HTR-8/SVneo (cell line): ENCODE measurements around the gene FRG2B.
"Not testable (repeated sequence)": the region's sequence is repeated elsewhere in the genome, so short reads cannot be mapped to it uniquely, and the experiment has no call there.

Source experiments
- DNase-seq: peaks from one replicate; pipeline ENCODE4 v3.0.0; 2011; ENCODE audit warnings: low spot score, mixed read lengths; ENCODE audit not compliant: insufficient read length
- FAIRE-seq: peaks from 2 replicates; lab custom pipeline; 2011; peaks lifted over from hg19 to GRCh38; lab: Jason Lieb, UNC

The FRG2B gene

DNA sequence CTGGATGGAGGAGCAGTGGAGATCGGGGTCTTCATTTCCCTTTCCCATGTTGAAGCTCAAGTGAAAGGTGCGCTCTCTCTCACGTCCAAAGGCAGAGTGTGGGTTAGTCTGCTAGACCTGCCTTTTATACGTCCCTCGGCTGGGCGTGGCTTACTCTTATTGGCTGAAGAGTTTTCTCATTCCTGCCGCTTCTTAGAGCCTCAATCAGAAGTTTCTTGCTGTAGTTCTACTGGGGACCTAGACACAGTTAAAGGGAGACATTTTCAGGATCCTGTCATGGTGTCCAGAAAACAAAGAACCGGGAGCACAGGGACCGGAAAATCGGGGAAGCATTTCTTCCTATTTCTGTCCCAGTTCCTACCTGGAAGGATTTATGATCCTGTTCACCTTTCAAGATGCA lies at the start of gene FRG2B:
FRG2B (minus strand) TSS at position 101 of the 400 bp plus-strand sequence; CDS start at position 48, 53 bp downstream.
- DNase-seq, FAIRE-seq: not testable (repeated sequence)

DNA sequence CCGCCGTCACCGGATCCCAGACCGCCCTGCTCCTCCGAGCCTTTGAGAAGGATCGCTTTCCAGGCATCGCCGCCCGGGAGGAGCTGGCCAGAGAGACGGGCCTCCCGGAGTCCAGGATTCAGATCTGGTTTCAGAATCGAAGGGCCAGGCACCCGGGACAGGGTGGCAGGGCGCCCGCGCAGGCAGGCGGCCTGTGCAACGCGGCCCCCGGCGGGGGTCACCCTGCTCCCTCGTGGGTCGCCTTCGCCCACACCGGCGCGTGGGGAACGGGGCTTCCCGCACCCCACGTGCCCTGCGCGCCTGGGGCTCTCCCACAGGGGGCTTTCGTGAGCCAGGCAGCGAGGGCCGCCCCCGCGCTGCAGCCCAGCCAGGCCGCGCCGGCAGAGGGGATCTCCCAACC lies 40.9 kb upstream of the FRG2B start:
- DNase-seq, FAIRE-seq: not testable (repeated sequence)

DNA sequence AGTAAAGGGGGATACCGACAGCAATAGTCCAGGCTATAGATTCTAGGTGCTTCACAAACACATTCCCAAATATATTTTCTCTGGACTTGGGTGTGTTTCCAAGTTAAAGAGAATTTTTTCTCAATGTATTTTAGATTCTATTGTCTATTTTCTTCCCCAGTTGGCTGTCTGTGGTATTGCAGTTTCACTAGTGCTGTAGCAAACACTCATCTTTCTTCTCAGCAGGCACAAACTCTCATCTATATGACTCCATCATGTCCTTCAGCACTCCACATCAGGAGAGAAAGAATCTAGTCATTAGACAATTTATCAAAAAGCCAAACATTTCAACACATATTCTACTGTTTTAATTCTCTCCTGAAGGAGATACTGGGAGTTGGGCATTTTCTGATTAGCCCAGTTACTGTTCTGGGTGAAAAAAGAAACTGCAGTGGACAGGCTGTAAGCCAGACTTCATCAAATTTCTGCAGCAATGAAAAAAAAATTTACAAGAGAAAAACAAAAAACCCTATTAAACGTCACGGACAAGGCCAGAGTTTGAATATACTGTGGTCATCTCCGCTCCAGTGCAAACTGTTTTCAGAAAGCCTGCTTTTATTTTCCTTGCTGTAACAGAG lies 37.1 kb upstream of the FRG2B start:
- not testable (repeated sequence) for DNase-seq, FAIRE-seq

DNA sequence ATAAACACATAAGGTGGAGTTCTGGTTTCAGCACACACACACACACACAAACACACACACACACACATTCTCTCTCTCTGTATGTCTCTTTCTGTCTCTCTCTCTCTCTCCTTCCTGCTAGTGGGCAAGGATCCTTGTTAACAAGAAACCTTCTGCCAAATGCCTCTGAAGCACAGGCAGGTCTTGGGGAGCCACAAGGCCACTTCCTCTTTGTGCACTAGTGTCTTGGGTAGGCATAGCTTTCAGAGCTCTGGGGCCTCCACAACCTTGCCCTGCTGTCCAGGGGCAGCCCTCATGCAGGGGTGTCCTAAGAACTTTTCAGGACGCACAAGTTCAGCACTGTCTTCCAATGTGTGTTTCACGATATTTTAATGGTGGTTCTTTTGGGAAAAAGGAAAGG lies 34.5 kb upstream of the FRG2B start:
- not testable (repeated sequence) for DNase-seq, FAIRE-seq

DNA sequence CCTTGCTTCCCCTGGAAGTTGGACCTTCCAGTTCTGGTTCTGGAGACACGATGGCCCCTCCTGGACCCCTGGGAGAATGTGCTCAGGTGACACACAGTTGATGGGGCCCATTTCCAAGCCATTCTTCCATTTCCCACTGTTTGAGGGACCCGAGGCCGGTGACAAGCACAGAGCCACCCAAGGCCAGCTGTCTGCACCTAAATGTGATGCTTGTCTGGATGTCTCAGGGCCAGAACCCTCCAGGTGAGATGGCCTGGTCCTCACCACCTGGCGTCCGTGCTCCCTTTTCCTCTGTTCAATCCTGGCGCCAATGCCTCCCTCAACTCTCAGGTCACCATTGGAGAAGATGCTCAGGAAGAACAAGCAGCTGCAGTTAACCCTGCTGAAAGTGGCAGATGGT lies 33.9 kb upstream of the FRG2B start:
- DNase-seq, FAIRE-seq: not testable (repeated sequence)

DNA sequence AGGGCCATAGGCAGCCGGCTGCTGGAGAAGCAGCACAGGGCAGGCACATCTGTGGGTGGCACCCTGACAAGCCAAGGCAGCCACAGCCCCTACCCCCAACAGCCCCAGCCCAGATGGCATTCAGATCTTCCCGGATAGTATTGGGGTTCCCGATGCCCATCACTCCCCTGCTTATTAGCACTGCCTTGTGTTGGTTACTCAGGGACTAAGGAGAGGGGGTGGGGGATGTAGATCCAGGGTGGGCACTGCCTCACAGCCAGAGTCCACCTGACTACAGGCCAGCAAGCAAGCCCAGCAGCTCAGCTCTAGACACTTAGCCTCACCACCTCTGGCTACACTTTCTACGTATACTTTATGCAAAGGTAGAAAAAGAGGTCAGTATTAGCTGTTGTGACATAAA lies 30.7 kb upstream of the FRG2B start:
- DNase-seq, FAIRE-seq: not testable (repeated sequence)

DNA sequence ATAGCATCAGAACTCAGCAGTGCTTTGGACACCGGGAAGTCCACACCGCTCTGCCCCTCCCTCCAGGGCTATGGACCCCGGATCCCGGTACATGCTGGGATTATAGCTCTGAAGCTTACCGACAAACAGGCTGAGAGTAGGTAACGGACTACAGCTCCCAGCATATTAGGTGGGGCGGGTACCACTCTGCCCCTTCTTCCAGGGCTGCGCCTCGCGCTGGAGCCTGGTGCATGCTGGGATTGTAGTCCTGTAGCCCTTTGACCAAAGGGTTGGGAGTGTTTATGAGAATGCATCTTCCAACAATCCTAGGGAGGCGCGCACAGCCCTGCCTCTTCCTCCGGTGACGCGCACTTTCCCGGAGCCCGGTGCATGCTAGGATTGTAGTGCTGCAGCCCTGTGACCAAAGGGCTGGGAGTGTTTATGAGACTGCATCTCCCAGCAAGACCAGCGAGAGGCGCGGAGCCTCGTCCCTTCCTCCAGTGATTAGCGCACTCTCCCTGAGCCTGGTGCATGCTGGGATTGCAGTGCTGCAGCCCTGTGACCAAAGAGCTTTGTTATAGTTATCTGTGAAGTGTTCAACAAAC lies 22.4 kb upstream of the FRG2B start:
- FAIRE-seq, result not testable (repeated sequence)

DNA sequence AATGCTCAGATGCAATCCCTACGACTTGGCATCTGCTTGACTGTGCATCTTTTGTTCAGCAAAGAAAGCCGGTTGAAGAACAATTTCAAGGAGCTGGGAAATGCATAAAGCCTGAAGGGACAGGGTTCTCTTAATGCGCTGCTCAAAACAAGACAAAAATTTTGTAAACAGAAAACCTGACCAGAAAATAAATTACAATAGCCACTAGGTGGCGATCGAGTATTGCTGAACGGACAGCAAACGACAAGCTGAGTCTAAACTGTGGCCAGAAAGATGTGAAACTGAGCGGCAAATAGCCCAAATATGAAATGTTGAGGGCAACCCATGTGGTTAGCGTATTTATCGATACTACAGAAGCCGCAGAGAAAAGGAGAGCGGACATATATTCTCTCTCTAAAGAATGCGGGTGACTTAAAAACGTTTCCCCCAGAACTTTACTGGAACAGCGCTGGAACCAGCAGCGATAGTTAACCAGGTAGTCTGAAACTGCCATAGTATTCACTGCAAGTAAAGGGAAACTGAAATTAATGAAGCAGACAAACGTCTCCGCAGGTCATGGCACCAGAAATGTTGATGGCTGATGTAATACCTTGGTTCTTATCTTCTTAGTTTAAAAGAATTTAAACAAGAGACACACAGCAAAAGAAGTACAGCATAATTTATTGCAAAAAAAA lies 20.6 kb upstream of the FRG2B start:
- not testable (repeated sequence) for DNase-seq, FAIRE-seq

More for the DNA sequence above, 22.4 kb upstream of the FRG2B start:
- not testable (repeated sequence) for DNase-seq

DNA sequence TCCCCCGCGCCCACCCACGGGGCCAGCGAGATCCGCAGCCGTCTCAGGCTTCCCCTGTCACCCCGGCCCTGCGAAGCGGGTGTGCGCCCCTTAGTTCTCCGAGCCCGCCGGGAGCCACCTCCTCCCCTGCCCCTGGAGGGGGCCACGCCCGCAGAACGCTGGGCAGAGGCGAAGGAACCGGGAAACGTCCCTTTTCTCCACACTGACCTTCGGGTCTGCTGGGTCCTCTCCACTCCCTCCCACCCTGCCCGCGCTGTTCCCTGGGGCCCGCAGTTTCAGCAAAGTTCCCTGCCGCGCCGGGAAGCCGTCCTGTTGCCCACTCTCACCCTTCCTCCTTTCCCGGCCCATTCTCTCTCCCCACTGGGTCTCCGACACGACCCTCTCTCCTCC lies 11.2 kb upstream of the FRG2B start:
- not testable (repeated sequence) for DNase-seq, FAIRE-seq

DNA sequence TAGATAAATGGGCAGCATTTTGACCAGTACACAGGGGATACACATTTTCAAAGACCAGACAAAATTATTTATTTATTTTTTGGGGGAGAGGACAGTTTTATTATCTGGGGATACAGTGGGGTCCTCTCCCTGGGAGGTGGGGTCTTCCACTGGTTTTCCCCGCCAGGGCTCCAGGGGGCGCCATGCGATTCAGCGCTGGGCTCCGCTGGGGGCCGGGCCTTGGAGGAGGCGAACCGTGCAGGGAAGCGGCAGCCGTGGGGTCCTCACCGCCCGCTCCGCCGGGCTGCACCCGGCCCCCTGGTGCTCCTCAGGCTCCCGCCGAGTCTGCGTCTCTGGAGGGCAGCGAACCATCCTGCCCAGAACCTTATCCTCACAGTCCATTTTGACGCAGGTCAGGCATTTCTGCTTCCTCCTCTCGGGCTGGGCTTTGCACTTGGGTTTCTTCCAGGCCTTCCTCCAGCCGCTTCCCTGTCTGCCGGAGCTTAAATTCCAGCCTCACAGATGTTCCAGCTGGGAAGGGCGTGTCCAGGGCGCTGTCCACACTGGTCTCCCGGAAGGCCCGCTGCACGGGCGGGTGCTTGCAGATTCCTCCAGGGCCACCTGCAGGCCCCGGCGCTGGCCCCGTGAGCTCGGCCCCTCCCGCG lies 10.7 kb upstream of the FRG2B start:
- DNase-seq, FAIRE-seq: not testable (repeated sequence)

DNA sequence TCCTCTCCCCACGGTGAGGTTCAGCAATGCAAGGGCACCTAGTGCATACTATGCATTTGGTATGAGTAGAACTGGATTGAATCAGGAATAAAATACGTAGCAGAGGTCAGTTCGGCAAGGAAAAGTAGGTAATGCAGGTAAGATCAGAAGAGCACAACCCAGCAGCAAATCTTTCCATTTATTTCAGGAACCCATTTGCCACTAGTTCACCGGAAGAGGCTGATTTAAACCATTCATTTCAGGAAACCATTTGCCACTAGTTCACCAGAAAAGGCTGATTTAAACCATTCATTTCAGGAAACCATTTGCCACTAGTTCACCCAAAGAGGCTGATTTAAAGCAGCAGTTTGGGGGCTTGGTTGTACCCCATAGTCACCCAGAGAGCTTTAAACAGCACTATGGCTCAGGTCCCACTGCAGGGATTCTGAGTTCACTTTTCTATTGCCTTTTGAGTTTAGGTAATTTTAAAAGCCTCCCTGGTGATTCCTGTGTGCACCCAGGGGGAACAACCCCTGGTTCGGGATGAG lies 4.2 kb upstream of the FRG2B start:
- not testable (repeated sequence) for DNase-seq, FAIRE-seq

DNA sequence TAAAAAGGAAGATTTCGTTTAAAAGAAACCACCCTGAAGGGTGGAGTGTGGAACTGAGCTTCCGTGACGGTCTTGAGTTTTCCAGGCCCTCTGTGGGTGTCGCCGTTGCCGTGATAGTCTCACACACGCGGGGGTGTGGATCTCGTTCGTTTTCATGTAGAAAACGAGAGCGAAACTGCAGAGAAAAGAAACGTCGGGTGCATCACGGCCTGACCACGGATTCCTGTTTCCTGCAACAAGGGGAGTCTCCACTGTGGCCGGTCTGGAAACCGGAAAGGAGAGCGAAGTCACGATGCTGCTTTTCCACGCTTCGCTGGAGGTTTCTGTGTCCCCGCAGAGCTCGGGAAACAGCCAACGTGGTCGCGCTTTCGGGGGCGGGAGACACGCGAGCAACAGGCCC lies 4.1 kb downstream of the FRG2B start:
- not testable (repeated sequence) for DNase-seq

DNA sequence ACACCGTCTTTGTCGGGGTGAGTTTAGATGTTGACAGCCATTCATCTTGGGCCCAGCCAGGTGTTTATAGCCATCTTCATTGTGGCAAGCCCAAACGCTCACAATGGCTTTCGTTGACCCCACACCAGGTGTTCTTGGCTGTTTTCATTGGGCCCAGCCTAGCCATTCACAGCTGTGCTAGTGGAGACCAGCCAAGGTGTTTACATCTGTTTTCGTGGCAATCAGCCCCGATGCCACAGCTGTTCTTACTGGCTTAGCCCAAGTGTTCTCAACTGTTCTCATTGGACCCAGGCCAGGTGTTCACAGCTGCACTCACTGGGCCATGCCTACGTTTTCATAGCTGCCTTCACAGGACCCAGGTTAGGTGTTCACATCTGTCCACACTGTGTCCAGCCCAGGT lies 7.7 kb downstream of the FRG2B start:
- no peak for FAIRE-seq

More for the DNA sequence above, 4.1 kb downstream of the FRG2B start:
- FAIRE-seq, result not testable (repeated sequence)

DNA sequence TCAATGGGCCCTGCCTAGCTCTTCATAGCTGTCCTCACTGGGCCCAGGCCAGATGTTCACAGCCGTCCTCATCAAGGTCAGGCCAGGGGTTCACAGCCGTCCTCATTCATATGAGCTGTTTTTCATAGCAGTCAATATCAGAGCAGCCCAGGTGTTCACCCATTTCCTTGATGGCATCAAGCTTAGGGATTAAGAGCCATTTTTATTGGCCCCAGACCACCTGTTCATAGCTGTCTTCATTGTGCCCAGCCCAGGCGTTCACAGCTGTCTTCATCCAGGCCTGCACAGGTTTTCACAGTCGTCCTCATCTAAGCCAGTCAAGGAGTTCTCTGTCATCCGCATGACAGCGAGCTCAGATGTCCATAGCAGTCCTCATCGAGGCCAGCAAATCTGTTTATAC lies 9.4 kb downstream of the FRG2B start:
- DNase-seq (no peak), FAIRE-seq (no peak)

More for the DNA sequence above, 7.7 kb downstream of the FRG2B start:
- no peak for DNase-seq

DNA sequence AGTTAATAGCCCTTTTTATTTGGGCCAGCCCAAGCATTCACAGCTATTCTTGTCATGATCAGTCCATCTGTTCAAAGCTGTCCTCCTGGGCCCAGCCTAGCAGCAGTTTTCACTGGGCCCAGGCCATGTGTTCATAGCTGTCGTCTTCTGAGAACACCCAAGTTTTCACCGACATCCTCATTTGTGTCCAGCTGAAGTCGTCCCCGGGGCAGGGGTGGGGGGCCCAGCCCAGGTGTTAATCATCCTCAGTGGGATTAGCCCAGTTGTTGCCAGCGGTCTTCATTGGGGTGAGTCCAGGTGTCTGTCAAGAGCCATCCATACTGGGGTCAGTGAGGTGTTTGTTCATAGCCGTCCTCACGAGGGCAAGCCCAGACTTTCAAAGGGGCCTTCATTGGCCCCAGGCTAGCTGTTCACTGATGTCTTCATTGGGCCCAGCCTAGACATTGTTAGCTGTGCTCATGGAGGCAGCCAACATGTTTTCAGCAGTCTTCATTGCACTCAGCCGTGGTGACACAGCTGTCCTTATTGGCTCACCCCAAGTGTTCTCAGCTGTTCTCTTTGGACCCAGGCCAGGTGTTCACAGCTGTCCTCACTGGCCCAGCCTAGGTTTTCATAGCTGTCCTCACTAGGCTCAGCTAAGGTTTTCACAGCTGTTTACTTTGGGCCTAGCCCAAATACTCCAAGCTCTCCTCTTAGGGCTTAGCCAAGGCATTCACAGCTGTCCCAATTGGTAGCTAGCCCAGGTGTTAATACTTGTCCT lies 10.0 kb downstream of the FRG2B start:
- DNase-seq (no peak), FAIRE-seq (no peak)

DNA sequence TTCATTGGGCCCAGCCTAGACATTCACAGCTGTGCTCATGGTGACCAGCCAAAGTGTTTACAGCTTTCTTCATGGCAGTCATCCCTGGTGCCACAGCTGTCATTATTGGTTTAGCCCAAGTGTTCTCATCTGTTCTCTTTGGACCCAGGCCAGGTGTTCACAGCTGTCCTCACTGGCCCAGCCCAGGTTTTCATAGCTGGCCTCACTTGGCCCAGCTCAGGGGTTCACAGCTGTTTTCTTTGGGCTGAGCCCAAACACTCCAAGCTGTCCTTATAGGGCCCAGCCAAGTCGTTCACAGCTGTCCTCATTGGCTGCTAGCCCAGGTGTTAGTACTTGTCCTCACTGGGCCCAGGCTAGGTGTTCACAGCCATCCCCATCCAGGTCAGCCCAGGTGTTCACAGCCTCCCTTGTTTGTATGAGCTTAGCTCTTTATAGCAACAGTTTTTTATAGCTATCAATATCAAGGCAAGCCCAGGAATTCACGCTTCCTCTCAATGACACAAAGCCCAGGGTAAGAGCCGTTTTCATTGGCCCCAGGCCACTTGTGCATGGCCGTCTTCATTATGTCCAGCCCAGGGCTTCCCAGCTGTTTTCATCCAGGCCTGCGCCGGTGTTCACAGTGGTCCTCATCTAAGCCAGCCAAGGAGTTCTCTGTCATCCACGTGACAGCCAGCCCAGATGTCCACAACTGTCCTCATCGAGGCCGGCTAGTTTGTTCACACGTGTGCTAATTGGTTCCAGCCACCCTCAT lies 11.6 kb downstream of the FRG2B start:
- no peak for DNase-seq
- FAIRE-seq, result no peak

DNA sequence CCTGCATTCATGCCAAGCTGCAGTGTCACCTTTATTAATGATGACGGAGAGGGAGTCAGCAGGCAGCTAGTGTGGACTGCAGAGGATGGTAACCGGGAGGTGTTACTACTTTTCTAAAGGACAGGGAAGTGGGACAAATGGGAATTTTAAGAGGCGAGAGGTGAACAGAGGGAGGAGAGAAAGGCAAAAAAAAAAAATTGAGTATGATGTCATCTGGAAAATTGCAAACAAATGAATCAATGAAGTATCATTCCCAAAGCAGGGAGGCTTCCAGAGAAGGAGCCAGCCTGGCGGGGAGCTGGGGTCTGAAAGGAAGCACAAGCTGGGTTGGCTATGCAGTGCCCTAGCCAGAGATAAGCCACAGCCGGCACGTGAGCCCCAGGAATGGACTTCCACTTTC lies 12.9 kb downstream of the FRG2B start:
- DNase-seq (no peak), FAIRE-seq (no peak)

DNA sequence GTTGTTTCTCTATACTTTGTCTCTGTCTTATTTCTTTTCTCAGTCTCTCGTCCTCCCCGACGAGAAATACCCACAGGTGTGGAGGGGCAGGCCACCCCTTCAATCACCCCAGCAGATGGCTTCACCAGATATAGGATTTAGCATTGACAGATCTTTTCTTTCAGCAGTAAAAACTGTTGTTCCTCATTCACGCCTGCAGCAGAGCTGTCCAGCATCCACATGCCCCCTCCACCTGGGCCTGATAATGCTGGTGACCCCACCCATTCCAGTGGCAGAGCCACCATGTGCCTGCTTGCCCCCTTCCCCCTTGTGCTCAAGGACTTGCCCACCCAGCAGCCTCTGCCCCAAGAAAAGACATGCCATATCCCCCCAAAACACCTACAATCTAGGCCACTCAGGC lies 15.5 kb downstream of the FRG2B start:
- FAIRE-seq (no peak), DNase-seq (no peak)

DNA sequence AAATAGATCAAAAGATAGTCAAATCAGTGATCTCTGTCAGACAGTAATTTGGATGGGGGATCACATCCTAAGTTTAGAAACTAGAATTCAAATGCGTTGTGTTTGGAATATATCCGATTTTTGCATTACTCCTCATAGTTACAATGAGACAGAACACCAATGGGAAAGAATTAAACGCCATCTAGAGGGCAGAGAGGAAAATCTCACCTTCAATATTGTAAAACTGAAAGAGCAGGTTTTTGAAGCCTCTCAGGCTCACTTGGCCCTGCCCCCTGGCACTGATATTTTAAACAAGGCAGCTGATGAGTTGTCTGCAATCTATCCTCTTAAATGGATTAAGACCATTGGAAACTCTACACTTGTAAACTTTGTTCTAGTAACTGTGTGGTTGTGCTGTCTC lies 17.7 kb downstream of the FRG2B start:
- FAIRE-seq, result no peak
- DNase-seq, result peak; percentile 6
